CD4-positive, alpha-beta T cell treated with Interleukin-4 for 1 hour (primary cell): ENCODE measurements around the gene STPG1.
A peak's percentile ranks its signal among the peaks of the same experiment; 100 is the strongest.

ENCODE experiments used
- DNase-seq, 2 donors: peaks; one replicate each; pipeline ENCODE4 v3.0.0-alpha.2; 2020 to 2022

STPG1 gene

DNA sequence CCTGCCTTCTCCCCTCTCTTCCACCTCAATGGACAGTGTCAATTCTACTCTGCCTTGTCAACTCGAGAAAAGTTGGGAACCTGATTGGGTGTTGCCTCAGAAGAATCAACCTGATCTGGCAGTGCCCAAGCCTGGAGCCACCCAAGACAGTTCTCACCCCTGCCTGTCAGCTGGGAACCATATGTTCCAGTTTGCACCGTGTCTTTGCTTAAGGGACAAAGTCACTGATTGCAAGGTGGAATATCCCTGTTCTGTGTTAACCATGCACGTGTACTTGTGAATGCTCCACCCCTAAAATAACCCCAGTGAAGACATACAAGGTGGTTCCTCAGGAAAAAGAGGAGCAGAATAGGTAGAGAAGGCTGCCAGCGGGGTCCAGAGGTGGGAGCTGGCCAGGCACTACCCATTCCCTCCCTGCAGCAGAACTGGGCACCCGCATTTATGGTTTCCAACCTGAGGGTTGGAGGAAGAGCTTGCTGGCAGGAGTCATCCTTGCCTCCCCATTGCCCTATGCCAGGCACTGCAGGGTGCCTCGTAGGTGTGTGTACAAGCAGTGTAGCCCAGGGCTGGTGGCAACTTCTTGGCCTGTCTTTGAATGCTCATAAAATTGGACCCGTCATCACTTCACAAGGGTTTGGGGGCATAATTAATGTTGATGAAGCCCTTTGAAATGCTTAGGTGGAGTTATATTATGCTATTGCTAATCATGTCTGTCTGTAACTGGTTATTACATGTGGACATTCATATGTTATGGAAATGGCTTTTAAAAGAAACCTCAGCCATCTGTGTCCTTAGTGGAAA lies 13.4 kb upstream of the STPG1 start:
- no peak for DNase-seq

DNA sequence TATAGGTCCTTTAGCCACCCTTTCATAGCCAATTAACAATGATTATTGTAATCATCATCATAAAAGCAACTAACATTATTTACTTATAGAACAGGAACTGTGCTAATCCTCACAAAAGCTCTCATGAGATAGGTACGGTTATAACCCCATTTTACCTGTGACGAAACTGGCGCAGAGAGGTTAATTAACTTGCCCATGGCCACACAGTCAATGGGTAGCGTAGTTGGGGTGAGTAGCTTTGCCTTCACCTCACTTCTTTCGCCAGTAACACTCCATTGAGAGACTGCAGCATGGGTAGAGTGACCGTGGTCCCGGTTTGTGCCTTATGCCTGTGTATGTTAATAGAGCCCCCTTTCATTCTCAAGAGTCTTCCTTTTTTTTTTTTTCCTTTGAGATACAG lies 12.3 kb upstream of the STPG1 start:
- DNase-seq = no peak

DNA sequence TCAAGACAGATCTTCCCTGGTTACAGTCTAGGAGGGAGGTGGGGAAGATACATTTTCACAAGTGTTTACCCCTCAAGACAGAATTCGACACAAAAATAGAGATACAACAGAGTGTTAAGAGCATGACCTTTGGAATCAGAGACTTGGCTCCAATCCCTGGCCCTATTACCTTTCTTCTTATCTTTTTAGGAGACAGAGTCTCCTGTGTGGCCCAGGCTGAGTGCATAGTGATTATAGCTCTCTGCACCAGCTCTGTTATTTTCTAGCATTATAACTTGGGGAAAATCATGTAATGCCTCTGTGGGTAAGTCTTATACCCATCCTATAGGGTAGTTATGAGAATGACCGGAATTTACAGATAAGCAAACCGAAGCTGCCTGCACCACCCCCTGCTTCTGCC lies 11.9 kb upstream of the STPG1 start:
- no peak for DNase-seq

GRCh38 chr1:24424990-24425389 lies 11.4 kb upstream of the STPG1 start:
- DNase-seq = no peak

GRCh38 chr1:24424207-24424606 lies 10.6 kb upstream of the STPG1 start:
- no peak for DNase-seq

- no peak for DNase-seq
These were observed 7.9 kb upstream of the STPG1 start for GRCh38 chr1:24421502-24421901.

GRCh38 chr1:24420547-24420946 lies 7.0 kb upstream of the STPG1 start:
- no peak for DNase-seq

- no peak for DNase-seq
These were observed 5.5 kb upstream of the STPG1 start for GRCh38 chr1:24418898-24419628.

- DNase-seq = no peak
These were observed 4.1 kb upstream of the STPG1 start for GRCh38 chr1:24417681-24418080.

DNA sequence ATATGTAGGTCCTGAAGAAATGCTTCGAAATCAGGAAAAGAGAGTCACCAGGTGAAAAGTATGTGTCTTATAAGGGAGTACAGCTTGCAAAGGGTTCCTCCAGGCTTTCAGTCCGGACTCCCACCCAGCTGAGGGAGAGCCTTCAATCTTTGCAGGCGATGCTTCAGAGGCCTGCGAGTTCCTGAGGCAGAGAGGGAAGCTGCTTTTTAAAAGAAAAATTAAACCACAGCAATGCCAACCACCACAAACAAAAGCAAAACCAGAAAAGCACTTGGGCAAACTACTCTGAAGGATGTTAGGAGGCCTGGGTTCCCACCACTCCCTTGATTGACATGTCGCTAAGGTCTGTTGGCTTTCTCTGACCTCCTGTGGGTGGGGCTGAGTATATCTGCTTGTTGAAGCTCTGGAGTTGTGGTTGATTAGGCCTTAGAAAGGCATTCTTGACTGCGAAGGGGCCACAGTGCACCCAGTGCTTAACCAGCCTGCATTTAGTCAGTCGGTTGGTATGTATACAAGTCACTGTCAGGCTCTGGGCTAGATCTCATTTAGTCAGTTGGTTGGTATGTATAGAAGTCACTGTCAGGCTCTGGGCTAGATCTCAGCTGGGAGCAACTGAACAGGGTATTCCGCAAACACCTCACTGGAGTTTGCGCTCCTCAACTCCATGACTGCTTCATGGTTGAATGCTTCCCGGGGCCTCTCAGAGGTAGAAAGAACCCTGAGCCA lies 3.2 kb upstream of the STPG1 start:
- DNase-seq = peak; percentile 52 to 70

DNA sequence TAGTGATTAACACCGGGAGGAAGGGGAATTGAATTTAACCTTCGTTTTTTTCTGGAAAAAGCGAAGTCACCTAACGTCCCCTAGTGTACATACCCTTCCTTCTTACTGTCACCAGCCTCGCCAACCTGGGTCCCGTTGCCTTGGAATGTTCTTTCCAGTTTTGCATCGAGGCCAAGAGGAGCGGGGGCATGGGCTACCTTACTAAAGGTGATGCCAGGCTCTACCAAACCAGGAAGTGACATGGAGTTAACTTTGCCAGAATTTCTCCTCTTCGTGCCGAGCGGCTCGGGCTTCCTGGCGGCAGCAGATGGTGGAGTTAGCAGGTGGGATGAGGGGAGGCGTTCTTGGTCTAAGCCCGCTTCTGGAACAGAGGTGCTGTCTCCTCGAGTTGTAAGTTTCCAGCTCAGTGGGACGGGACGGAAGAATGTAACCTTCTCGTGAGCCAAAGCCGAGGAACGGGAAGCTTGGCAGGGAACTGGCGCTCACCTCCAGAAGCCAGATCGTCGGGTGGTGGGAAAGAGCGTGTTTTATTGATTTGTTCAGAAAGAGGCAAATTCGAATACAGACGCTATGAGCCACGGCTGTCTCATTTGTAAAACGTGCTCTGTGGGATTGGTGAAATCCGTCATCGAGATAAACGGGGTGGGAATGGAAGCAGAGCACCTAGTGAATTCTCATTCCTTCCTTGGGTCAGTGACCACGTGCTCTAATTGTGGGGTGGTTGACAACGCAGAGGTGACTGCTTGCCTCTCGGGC lies 2.5 kb upstream of the STPG1 start:
- no peak for DNase-seq

DNA sequence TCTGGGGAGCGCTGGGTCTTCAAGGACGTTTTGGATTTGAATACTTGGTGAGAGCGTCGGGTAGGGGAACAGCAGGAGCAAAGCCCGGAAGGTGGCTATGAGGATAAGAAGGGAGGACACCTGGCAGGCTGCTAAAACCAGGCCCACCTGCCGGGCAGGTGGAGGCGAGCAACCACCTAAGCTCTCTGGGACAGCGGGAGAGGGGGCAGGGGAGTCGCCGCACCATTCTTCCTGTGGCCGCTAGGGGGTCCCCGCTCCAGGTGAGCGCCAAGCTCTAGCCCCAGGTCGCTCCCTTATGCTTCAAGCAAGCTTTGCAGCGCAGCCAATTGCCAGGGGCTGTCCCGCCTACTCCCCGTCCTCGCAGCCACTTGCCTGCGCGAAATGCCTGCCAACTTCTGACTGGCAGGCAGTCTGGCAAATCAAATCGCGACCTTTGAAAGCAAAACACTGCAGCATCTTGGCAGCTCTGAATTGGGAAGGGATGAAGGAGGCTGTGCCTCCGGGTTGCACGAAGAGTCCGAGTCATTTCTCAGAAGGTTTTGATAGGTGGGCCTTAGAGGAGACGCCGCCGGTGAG lies 1.8 kb upstream of the STPG1 start, which contains the start of gene NIPAL3:
Gene NIPAL3 (plus strand): TSS at position 469 of the 576 bp plus-strand sequence. CDS start 3,746 bp downstream, outside the sequence.
- peak; percentile 99 for DNase-seq

DNA sequence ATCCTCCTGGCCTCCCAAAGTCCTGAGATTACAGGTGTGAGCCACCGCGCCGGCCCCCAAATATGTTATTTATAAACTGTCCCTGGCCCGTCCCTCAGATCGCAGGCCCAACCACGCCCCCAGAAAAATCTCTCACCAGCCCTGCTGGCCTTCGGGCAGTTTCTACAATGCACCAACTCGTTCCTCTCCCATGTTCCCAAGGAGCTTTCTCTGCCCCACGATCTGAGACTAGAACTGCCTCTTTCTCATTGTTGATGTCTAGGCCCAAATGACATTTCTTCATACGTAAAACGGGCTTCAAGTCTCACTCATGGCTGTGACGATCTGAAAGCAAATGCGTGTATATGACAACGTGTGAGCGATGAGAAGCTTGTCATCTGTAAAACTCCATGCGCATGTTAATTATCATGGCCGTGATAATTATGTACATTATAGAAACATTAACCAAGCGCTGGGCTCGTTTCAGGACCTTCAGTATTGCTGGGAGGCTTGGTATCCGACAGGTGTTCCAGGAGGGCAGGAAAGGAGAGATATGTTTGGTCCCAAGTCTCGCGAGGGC lies 1.3 kb upstream of the STPG1 start:
- DNase-seq = no peak

DNA sequence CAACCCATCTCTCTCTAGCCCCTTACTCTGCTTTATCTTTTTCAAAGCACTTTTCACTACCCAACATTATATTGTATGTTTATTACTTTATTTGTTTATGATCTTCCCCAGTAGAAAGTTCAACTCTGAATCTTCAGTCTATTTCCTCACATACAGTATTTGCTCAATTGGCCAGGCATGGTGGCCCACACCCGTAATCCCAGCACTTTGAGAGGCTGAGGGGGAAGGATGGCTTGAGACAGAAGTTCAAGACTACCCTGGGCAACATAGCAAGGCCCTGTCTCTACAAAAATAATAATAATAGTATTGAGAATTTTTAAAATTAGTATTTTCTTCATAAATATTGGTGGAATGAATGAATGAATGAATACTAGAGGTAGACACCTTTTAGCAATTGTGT lies 1.2 kb downstream of the STPG1 start:
- no peak for DNase-seq

DNA sequence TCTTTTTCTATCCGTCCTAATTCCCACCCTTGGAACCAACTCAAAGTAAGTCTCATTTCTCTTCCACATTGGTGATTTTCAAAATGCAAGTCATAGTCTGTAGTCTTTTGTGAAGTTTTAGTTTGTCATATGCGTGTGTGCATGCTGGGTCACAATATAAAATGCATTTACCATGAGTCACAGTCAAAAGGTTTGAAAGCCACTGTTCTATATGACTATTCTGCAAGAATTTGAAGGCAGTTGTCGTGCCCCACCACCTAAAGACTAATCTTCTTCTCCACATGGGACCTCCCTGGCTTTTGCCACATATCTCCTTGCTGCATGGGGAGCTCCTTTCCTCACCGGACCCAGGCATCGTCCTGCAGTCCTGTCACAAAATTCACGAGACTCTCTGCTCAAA lies 1.6 kb downstream of the STPG1 start:
- no peak for DNase-seq

DNA sequence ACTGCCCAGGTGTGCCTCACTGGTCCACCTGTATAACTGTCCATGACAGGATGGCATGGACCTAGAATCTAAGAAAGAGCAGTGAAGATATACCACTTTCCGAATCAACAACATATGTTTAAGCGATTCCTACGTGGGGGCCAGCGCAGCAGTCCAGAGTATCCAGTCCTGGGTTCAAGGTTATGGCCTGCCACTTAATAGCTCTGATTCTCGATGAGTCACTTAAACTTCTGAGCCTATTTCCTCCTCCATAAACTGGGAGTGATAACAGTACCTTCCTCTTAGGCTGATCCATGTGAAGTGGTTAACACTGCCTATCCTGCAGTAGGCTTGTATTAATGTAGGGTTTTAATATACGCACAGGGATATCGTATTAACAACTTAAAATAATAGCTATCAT lies 2.8 kb downstream of the STPG1 start:
- no peak for DNase-seq

- no peak for DNase-seq
These were observed 4.0 kb downstream of the STPG1 start for GRCh38 chr1:24409535-24409934.

DNA sequence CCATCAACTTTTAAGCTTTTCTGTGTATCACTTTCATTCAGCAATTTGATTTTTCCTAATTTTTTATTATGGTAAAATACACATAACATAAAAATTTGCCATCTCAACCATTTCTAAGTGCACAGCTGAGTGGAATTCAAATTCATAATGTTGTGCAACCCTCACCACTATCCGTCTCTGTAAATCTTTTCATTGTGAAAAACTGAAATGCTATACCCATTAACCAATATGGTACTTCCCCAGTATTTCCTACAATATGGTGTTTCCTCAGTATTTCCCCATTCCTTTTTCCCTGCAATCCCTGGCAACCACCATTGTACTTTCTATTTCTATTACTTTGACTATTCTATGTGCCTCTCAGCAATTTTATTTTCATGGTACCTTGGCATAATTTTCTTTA lies 6.8 kb downstream of the STPG1 start:
- DNase-seq = no peak

GRCh38 chr1:24403806-24404205 lies 9.8 kb downstream of the STPG1 start:
- DNase-seq = no peak

DNA sequence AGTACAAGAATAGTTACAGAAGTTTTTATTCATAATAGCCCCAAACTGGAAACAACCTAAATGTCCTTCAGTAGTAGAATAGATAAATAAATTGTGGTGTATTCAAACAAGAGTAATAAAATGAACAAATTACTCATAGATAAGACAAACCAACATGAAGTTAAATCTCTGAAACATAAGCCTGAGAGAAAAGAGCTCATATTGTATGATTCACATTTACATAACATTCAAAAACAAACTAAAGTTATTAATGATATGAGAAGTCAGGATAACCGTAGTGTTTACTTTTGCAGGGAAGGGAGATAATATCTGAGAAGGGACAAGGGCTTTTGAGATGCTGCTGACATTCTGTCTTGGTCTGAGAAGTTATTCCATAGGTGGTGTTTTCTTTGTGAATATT lies 13.5 kb downstream of the STPG1 start:
- no peak for DNase-seq

DNA sequence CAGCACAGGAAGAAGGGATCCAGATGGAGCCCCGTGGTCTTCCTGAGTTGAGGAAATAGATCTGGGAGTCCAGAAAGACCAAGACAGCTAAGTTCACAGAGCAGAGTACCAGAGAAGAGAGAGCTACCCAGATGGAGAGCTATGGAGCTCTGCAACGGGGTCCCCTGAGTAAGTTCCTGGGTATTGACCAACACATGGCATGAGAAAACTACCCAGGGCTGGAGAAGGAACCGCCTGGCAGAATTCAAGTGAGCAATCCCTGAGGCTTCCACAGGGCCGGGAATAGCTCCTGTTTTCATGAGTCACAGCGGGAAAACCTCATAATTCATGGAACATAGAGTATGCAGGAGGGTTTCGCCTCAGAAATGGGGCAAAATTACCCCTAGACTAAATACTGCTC lies 19.7 kb downstream of the STPG1 start:
- no peak for DNase-seq

DNA sequence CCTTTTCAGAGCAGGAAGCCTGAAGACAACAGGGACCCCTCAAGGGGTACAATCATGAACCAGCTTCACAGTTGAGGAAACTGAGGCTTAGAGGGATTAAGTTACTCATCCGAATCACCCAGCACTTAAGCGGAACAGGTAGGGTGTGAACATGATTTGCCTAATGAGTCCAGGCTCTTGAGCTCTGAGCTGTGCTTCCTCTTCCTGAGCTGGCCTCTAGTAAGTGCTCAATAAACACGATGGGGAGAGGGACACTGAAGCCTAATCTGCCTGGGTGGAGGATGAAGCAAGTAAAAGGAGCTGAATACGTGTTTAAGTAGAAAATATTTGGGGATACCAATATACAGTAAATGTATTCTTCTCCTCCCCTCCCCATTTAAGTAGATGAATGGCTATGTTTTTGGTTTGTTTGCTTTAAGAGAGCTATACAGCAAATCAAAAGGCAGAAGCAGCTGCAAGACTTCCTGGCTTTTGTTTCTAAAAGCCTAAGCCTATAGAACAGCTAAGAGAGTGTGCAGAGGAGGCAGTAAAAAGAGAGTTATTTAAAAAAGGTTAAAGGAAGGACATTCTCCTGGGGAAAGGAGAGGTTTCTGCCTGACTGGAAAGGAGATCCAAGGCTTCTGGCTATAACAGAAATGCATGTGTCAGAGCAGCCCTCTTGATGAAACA lies 20.5 kb downstream of the STPG1 start:
- DNase-seq = peak in 1 of 2 donors; percentile 10
